Effector CD4-positive, alpha-beta T cell (primary cell): ENCODE measurements around the gene TMPRSS4. TPM values are rescaled to one million over a fixed set of nuclear protein-coding genes. Genes with fewer than 3 reads are reported as not detected.

Source experiments
- DNase-seq: peaks from one replicate; pipeline ENCODE4 v3.0.0-alpha.2; 2020
- total RNA-seq: gene quantifications from one replicate; lab custom pipeline; 2026; lab: John Stamatoyannopoulos, UW

Gene TMPRSS4
- total RNA-seq = not detected

DNA sequence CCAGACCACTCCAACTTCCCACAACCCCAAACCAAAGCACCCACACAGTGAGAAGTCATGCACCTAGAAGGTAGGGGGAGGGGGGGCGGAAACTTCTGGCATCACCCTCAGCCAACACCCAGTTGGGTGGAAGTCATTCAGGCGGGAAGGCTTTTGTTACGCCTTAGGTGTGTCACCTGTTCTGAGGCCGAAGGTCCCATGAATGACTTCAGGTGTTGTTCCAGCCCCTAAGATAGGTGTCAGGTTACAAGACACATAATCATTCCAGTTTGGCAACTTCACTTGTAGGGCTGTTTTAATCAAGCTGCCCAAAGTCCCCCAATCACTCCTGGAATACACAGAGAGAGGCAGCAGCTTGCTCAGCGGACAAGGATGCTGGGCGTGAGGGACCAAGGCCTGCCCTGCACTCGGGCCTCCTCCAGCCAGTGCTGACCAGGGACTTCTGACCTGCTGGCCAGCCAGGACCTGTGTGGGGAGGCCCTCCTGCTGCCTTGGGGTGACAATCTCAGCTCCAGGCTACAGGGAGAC, at the start of gene TMPRSS4:
Gene TMPRSS4, plus strand, starts transcription at position 325 of the 528 bp plus-strand sequence. CDS start 225 bp downstream, outside the sequence.
- no peak for DNase-seq

GRCh38 chr11:118027694-118028093, 49.2 kb upstream of the TMPRSS4 start:
- DNase-seq = no peak

DNA sequence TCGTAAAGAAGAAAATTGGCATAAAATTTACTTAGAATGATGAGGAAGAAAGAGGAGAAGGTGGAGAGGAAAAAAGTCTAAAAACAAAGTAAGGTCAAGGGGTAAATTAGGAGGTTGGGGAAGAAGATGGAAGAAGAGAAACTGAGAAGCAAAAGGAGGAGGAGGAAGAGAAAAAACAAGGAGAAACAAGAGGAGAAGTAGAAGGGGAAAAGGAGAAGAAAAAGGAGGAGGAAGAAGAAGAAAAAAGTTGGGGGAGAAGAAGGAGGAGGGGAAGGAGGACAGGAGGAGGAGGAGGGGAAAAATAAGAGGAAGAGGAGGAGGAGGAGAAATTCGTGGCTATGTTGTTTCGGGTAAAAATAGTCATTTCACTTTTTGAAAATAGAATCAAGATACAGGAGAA, 48.3 kb upstream of the TMPRSS4 start:
- DNase-seq = no peak

- DNase-seq = no peak
Observed at GRCh38 chr11:118033443-118033842, 43.4 kb upstream of the TMPRSS4 start.

DNA sequence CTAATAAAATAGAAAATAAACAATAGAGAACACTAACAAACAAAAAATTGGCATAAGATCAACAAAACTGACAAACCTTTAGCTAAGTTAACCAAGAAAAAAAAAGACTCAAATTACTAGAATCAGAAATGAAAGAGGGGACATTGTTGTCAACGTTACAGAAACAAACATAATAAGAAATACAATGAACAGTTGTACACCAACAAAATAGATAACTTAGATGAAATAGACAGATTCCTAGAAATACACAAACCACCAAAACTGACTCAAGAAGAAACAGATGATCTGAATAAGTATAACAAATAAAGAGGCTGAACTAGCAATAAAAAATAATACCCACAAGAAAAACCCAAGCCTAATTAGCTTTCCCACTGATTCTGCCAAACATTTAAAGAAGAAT, 34.7 kb upstream of the TMPRSS4 start:
- DNase-seq = no peak

- no peak for DNase-seq
Observed at GRCh38 chr11:118042796-118043195, 34.1 kb upstream of the TMPRSS4 start.

DNA sequence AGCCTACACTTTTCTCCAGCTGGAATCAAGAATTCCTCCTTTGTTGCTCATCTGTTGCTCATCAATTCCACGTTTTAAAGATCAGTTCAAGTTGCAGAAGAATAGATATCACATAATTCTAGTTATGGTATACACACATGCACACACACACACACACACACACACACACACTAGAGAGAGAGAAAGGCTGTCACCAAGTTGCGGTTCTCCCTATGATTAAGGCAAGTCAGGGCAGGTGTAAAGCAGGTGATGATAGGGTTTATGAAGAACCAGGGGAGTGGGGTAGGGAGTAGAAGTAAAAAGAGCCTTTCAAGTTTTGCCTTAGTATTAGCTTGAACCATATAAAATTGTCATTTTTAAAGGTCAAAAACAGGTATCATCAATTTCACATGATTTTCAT, 31.7 kb upstream of the TMPRSS4 start:
- no peak for DNase-seq

- peak; percentile 54 for DNase-seq
Observed at GRCh38 chr11:118046051-118046963, 30.6 kb upstream of the TMPRSS4 start.

GRCh38 chr11:118046964-118047700, 29.7 kb upstream of the TMPRSS4 start:
- DNase-seq = no peak

DNA sequence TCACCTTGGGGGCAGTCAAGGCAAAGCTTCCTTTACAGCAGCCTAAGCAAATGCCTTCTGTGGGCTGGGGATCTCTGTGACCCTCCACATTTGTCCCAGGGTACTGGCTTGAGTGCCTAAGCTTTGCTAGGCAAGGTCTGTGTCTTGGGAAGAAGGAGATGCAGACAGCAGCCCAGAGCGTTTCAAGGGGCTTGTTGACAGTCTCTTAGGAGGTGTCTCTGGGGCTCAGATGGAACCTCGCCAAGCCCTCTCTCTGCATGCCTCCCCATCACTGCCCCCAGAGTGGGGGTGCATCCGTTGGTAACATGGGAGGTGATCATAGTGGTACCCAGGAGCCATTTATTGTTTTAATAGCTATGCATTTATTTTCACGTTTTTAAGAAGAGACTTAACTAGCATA, 29.1 kb upstream of the TMPRSS4 start:
- no peak for DNase-seq

- no peak for DNase-seq
Observed at GRCh38 chr11:118048472-118049370, 28.2 kb upstream of the TMPRSS4 start.

GRCh38 chr11:118049771-118050170, 27.1 kb upstream of the TMPRSS4 start:
- no peak for DNase-seq

DNA sequence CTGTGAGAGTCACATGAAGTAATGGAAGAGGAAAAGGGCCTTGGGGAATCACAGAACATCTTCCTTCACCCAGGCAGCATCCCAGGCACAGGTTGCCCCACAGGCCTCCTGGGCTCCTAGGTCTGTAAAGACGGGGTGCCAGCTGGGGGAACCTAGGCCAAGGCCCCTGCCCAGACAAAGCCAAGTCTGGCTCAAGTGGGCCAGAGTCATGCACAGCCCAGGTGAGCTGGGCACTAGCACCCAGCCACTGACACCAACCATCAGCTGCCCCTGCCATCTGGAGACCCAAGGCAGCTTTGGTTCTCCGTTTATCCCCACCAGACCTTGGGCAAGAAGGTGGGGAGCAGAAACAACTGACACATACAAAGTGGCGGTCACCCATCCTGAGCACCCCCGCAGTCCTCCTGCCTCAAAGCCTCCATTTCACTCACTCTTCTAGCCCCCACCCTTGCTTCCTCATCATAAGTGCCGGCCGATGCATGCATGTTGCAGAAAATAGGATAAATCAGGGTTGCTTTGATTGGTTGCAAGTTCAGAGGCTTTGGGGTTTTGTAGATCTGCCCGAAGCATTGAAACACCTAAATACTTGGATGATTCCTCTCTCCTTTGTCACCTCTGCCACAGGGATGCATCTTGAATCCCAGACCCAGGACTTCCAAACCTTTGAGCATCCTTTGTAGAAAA, 26.5 kb upstream of the TMPRSS4 start:
- DNase-seq = no peak

DNA sequence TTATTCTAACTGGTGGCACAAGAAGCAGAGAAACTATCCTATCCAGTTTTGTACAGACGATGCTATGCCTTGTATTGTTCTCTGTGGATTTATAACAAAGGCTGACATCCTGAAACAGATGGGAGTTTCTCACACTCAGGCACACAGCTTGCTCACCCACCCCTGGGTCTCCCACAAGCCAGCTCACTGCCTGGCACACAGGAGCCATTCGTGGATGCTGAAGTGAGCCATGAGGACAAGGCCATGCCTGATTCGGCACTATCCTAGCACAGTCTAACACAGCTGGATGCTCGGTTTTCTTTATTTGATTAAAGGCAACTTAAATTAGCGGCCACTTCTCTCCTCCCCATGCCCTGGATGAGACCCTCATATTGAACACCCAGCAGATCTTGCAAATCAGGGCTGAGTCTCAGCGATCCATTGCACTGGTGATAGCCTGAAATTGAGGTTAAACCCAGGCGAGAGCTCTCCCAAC, 25.7 kb upstream of the TMPRSS4 start:
- DNase-seq = no peak

DNA sequence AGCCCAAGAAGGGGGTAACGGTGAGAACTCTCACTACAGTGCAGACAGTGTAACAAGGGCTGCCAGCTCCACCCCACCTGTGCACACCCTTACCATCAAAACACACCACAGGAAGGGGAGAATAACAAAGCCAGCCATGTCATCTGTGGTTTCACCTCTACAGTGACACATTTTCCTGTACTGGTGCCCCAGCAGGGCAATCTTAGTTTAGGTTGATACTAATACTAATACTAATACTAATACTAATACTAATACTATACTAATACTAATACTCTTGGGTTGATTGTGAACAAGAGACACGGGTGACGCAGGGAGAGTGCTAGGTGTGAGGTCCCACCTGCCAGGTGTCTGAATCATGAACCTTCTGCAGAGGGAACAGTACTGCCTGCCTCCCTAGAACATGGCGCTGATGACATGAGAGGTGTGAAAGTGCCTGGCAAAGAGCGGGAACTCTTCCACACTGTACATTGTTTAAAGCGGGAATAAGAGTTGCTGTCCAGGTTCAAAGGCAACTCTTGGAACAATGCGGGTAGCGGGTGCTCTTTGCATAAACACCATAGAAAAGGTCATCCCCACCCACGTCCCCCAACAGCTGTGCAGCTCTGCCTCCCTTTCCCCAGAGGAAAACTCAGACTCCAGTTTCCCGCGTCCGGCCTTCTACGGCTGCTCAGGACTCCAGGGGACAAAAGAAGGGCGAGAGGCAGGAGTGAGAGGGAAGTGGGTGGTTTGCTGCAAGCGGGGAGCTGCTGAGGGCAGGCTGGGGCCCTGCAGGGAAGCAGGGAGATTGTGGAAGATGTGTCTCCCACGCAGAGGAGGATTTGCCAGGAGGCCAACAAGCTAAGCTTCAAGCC, 25.0 kb upstream of the TMPRSS4 start:
- peak; percentile 74 for DNase-seq

GRCh38 chr11:118052581-118053206, 24.2 kb upstream of the TMPRSS4 start:
- no peak for DNase-seq

DNA sequence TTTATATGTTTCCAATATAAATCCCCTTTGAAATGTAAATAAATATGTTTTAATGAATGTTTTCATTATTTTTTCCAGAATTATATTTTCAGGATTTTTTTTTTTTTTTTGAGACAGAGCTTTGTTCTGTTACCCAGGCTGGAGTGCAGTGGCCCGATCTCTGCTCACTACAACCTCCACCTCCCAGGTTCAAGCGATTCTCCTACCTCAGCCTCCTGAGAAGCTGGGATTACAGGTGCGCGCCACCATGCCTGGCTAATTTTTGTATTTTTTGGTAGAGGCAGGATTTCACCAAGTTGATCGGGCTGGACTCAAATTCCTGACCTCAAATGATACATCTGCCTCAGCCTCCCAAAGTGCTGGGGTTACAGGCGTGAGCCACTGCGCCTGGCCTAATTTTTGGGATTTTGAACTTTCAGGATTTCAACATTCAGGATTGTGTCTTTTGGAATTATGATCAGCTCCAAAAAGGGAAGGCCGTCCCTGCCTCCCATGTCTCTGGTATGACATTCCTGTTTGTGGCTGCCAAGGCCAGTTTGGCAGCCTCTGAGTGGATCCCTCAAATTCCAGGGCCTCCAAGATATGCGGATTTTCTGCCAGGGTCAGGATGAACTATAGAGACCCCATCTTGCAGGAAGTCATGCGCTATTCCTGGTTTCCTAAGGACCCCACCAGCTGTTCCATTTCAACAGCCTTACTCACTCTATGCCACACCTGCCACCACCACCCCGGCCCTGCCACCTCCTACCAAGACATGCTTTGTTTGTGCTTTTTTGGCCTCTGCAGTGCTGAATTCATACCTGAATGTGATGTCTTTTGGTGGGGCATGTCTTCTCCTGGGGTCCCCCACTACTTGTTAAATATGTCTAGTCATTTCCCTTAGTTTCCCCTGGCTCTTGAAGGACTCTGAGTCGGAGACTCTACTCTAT, 21.9 kb upstream of the TMPRSS4 start:
- no peak for DNase-seq

DNA sequence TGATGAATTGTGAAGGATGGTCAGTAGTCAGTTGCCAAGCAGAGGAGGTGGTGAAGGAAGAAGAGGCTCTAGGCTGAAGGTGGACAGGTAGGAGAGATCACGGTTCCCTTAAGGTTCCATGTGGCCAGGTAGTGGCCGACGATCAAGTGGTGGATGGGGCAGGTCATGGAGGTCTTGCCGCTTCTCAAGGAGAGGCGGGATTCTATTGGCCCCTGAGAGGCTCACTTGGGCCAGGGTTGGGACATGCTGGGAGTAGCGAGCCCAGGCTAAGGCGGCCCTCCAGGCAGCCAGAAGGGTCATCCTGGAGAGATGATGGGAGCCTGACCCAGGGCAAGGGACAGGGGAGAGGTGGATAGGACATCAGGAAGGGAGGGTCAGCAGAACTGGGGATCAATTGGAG, 20.9 kb upstream of the TMPRSS4 start:
- DNase-seq = no peak

DNA sequence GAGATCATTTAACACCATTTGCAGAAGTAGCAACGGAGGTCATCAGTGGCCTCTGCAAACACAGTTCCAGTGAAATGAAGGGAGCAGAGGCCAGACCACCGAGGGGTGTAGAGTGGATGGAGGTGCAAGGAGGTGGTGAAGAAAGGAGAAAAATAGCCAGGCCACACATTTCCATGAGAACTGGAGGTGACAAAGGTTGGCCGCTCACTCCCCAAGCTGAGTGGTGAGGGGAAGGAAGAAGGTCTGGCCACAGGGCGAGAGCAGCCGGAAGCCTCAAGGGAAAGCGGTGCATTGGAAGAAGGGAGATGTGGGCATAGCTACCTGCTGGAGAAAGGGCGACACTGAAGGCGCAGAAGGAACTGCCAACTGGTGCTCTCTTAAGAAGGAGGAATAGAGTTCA, 20.1 kb upstream of the TMPRSS4 start:
- DNase-seq = no peak
